H54 (cell line): ENCODE results near the gene ISCA2.
"Not testable (repeated sequence)": the region's sequence is repeated elsewhere in the genome, so short reads cannot be mapped to it uniquely, and the experiment has no call there.

ENCODE experiments used
- DNase-seq: peaks from one replicate; pipeline ENCODE4 v3.0.0; 2011; ENCODE audit warnings: low spot score, mixed read lengths; ENCODE audit not compliant: insufficient read length
- FAIRE-seq: peaks from 3 replicates; lab custom pipeline; 2011; peaks lifted over from hg19 to GRCh38; lab: Jason Lieb, UNC
- POLR2A ChIP-seq: IDR thresholded peaks from 2 replicates; pipeline ENCODE4 v1.6.1; 2011; ENCODE audit warnings: low read depth, mild to moderate bottlenecking, low read length

Gene ISCA2, protein sequence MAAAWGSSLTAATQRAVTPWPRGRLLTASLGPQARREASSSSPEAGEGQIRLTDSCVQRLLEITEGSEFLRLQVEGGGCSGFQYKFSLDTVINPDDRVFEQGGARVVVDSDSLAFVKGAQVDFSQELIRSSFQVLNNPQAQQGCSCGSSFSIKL

DNA sequence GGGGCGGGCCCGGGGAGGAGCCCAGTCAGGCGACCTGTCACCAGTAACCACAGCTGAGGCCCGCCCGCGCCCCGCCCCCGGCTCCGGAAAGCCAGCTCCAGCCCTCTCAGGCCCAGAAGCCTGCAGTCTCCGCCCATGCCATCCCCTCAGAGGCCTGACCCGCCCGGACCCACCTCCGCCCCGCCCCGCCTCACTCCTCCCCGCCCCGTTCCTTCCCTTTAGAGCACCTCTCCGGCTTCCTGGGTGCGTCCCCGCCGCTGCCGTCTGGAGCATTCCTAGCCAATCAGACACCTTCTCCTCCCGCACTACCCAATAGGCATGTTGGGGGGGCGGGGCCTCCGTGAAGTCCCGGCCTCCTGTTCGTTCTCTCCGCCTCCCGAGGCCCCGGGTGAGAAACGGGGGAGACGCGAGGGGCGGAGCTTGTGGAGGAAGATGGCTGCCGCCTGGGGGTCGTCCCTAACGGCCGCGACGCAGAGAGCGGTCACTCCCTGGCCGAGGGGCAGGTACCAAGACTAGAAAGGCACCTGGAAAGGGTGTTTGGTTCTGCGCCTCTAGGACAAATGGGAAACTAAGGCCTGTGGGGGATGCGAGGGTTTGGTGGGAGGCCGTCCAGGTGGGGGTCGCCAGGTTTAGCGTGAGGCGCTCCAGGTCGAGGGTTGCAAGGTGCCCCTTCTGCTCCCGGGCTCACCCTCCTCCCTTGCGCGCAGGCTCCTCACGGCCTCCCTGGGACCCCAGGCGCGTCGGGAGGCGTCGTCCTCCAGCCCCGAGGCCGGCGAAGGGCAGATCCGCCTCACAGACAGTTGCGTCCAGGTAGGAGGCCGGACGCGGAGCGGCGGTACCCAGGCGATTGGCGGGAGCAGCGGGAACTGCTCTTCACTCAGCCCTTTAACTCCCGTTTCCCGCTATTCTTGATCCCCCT, at the start of gene ISCA2:
TSS of gene ISCA2 (plus strand) at position 423 of the 919 bp plus-strand sequence. CDS start at position 433, 10 bp downstream.
- DNase-seq, result peak; percentile 83
- peak; percentile 57; the same call in 1 of the 2 replicates for TF ChIP-seq POLR2A
- peak; percentile 68 for FAIRE-seq

DNA sequence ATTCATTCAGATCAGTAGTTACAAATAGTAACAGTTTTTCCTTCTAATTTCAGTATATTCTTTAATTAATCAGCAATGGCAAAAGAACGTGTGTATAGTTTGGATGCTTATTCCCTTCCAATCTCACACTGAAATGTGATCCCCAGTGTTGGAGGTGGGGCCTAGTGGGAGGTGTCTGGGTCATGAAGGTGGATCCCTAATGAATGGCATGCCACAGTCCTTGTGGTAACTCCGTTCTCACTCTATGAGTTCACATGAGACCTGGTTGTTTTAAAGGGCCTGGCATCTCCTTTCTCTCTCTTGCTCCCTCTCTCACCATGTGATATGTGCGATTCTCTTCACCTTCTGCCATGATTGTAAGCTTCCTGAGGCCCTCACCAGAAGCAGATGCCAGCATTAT, 48.7 kb upstream of the ISCA2 start:
- no peak for TF ChIP-seq POLR2A
- FAIRE-seq (no peak), DNase-seq (no peak)

DNA sequence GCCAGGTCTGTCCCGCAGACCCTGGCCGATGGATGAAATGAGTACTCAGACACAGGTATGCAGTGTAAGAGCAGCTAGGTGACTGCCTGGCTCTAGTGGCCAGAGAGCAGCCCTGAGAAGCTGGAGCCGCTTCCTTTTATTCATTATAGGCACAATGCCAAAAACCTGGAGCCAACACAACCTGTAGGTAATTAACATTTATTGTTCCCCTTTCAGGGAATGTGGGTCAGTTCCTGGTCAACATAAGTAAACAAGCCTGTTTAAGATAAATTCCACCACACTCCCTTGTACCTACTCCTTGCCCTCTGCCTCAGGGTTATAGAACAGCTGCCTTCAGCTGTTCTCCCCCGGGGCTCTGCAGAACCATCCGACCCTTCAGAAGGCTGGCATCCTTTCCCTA, 39.2 kb upstream of the ISCA2 start:
- not testable (repeated sequence) for FAIRE-seq, DNase-seq

DNA sequence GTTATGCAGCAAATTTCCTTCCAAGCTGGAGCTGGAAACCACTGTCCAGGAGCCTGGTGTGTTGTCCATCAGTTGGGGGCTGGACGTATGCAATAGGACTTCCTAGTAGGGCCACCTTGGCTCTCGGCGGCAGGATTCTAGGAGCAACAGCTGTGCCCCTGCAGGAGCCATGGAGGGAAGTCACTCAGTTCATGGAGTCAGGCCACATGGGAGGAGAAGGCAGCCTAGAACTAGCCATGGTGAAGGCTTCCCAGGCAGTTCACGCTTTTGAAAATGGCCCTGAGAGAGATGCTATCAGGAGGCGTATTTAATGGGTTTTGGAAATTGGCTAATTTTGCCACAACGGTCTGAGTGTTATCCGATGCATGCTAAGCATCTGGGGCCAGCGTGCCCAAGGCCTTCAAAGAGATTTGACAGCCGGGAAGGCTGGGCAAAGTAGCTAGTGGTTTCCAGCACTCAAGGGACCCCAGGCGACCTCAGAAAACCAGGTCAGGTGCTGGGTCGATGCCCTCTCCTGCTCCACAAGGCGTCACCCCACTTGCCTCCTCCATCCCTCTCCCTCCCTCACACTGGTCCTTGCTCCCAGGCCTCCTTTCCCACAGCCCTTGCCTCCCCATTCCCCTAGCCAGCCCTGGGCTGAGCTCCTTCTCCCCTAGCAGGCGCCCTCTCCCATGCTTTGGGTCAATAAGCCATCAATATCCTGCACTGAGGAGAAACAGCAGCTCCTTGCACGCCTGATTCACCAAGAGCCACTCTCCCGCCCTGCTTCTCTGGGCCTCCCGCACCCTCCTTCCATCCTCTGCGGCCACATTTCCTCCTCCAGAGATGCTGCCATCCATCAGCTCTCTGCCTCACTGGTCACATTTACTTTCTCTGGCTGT, 36.6 kb upstream of the ISCA2 start:
- FAIRE-seq (no peak), DNase-seq (no peak)
- no peak for TF ChIP-seq POLR2A

DNA sequence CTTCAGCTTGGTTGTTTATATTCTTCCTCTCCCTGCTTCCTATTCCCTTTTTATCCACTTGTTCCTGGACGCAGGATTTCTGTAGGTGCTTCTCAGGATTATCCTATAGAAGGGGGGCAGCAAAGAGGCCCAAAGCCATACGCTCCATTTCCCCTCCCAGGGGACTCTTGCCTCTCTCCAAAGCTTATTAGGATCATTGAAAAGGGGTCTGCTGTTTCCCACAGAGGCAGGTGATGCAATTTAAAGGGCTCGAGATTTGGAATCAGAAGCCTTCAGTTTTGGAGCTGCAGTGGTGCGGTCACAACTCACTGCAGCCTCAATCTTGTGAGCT, 36.0 kb upstream of the ISCA2 start:
- TF ChIP-seq POLR2A, result no peak
- FAIRE-seq (no peak), DNase-seq (no peak)

DNA sequence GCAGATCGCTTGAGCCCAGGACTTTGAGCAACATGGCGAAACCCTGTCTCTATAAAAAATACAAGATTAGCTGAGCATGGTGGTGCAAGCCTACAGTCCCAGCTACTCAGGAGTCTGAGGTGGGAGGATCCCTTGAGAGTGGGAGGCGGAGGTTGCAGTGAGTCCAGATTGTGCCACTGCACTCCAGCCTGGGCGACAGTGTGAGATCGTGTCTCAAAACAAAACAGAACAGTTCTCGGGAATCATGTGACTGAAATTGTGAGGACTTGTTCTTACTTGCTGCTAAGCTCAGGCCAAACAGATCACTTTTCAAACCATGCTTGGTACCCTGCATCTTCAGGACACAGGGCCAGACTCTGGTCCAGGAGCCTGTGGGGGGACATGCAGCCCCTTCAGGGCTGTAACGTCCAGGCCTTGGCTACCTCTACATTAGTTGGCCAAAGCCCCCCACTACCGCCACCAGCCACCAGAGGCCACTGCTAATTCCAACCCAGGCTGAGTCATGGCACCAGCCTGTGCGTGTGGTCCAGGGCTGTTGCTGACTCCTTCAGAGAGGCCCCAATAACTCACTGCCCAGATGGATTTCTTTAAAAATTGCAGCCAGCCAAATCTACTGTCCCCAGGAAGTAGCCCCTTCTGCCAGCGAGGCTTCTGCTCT, 34.1 kb upstream of the ISCA2 start:
- no peak for TF ChIP-seq POLR2A
- FAIRE-seq (peak; percentile 38), DNase-seq (peak; percentile 65)

DNA sequence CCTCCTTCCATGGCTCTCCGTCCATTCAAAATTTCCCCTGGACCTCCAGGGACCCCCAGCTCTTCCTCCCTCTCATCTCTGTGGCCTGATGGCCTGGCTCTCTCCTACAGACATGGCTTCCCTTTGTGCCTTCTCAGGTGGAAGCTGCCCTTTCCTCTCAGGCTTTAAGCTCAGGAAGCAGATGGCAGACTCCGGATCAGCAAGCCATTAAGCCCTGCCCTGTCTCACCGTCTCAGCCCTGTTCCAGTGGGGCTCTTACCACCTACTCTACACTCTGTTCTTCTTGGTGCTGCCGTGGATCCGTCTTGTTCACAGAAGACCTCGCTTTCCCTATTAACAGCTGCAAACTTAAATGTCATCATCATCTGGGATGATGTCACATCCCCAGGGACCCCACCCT, 33.6 kb upstream of the ISCA2 start:
- no peak for DNase-seq
- no peak for TF ChIP-seq POLR2A
- no peak for FAIRE-seq

DNA sequence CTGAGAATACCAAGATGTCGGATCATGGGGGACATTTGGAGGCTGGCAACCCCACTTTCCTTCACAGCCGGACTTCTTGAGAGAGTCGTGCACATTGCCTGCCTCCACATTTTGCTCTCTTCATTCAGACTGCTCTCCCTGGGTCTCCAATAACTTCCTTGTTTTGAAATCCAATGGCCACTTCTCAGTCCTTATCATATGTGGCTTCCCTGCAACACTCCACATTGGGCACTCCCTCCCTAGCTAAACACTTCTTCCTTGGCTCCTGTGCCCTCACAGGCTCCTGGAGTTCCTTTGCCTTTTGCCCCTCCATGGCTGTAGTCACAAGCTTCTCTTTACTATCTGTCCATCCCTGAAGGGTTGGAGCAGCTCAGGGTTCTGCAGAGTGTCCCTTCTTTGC, 30.6 kb upstream of the ISCA2 start:
- FAIRE-seq (no peak), DNase-seq (no peak)
- no peak for TF ChIP-seq POLR2A

DNA sequence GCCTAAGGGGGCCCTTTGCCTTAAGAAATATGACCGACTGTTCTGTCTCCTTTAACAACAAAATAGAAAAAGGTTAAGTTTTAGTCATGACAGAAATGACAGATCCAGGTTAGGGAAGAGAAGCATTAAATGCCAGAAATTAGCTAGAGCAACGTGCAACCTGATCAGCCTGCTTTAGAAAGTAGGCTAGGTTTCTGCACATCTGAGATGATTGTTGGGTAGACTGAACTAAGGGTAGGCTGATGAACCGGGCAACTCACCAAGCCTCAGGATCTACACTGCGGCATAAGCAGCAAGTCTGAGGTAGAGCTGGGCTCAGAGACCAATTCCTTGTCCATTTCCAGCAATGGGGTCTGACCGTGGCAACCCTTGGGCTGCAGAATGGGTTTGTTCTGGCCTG, 29.9 kb upstream of the ISCA2 start:
- DNase-seq (no peak), FAIRE-seq (no peak)
- TF ChIP-seq POLR2A, result no peak

DNA sequence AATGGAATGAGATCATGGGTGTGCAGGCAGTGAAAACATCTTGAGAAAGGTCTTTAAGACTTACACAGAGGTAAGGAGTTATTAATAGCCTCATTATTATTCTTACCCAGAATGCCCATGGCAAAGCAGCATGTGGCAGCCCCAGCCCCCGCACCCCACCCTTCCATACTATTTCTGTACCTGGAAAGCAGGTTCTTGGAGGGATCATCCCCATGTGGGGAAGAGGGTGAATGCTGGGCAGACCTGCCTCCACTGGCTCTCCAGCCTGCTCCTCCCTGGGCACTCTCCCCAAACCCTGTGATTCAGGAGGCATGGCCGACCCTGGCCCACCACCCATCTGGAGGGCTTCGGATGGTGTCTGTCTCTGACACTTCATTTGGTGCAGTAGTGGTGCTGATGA, 28.8 kb upstream of the ISCA2 start:
- no peak for TF ChIP-seq POLR2A
- DNase-seq (no peak), FAIRE-seq (no peak)

DNA sequence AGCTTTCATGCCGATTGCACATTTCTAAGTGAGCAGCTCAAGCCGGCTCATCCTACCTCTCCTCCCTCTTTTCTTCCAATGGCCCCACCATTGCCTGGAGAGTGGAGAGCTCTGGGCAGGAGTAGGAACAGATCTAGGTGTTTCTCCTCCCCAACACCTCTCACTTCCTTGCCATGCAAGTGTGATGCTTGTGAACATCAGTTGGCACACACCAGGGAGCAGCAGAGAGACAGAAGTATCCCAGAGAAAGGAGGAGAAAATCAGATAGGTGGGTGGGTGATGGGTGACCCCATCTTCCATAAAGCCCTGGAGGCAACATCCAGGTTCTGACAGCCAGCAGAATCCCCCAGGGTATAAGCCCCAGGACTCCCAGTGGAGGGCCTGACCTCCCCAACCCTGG, 28.2 kb upstream of the ISCA2 start:
- DNase-seq (no peak), FAIRE-seq (no peak)
- no peak for TF ChIP-seq POLR2A

DNA sequence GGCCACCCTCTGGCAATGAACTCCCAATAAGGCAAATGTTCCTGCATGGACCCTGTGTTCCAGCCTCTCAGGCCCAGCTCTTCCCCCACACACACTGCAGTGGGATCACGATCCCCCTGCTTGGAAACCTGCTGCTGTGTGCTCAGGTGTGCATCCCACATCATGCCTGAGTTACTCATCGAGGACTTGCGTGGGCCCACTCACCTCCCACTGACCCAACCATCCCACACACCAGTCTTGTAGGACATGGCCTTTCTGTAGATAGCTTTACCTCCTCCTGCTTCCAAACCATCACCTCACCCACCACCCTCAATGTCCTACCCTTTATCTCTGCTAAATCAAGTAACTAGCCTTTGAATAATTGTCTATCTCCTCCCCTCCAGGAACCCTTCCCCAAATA, 25.1 kb upstream of the ISCA2 start:
- DNase-seq (no peak), FAIRE-seq (no peak)
- TF ChIP-seq POLR2A, result no peak

DNA sequence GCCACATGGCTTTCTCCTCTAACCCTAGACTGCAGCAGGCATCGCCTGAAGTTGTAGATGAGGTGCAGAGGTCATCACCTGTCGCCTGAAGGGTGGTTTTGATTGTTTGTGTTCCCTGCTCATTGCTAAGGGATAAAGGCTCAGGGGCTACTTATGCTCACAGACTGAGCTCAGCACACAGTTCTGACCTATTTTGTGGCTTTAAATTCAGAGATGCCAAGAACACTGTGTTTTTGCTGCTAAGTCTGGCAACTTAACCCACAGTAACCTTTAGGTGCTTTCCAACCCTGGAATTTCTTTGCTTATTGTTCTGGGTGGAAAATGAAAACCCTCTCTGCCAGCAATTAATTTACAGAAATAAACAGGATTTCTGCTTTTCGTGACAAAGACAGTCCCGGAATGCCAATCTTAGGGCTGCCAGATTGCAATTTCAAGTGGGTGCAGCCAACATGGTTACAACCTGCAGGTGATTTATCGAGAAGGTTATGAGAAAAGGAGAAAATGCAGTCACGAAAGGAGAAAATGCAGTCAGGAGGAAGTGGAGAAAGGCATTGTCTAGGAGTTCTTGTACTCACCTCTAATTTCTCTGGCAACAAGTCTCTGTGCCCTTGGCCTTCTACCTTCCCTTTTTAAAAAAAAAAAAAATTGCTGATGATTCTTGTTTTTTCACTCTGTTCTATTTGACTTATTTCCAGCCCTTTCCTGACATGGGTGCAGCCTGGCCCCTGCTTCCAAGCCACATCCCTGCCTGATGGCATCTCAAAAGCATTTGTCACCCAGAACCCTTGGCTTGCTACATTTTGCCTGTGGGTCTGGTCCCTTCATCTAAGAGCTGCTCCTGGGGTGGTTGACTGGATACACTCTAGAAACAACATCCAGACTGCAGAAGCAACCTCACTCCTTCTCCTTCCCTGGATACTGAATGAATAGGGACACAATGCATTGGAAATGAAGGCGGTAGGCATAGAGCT, 23.7 kb upstream of the ISCA2 start:
- TF ChIP-seq POLR2A, result no peak
- no peak for FAIRE-seq

More for the DNA sequence above, 23.7 kb upstream of the ISCA2 start:
- no peak for DNase-seq
